ENCODE data around the gene AKAP6.
A peak's percentile ranks its signal among the peaks of the same experiment; 100 is the strongest.

AKAP6 gene

GRCh38 chr14:32443890-32444661 lies 115.0 kb downstream of the AKAP6 start:
- H3K27ac ChIP-seq = no peak overlapping the region
- no peak for TF ChIP-seq ZFX (IDR thresholded peaks at IDR 0.05)
- TF ChIP-seq, protein P1, sequence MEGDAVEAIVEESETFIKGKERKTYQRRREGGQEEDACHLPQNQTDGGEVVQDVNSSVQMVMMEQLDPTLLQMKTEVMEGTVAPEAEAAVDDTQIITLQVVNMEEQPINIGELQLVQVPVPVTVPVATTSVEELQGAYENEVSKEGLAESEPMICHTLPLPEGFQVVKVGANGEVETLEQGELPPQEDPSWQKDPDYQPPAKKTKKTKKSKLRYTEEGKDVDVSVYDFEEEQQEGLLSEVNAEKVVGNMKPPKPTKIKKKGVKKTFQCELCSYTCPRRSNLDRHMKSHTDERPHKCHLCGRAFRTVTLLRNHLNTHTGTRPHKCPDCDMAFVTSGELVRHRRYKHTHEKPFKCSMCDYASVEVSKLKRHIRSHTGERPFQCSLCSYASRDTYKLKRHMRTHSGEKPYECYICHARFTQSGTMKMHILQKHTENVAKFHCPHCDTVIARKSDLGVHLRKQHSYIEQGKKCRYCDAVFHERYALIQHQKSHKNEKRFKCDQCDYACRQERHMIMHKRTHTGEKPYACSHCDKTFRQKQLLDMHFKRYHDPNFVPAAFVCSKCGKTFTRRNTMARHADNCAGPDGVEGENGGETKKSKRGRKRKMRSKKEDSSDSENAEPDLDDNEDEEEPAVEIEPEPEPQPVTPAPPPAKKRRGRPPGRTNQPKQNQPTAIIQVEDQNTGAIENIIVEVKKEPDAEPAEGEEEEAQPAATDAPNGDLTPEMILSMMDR (conservative IDR thresholded peaks at IDR 0.05) = no peak

DNA sequence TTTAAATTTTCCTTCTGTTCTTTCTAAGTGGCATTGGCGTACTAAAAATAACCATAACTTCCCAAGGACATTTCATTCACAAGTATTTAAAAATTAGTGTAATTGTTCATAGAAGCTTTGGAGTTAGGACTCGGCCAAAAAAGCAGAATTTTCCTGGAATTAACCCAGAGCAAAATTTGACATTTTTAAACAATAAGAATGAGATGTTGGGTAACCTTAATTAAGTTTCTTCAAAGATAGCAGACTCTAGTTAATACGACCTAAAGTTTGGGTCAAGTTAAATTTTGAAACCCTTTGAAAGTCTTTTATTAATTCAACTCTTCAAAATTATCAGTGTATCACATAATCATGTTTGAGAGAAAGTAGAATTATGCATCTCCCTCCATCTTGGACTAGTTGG lies 118.3 kb downstream of the AKAP6 start:
- no peak overlapping the region for H3K27ac ChIP-seq
- TF ChIP-seq, protein P1 (conservative IDR thresholded peaks at IDR 0.05) = no peak
- TF ChIP-seq ZFX (IDR thresholded peaks at IDR 0.05) = no peak

DNA sequence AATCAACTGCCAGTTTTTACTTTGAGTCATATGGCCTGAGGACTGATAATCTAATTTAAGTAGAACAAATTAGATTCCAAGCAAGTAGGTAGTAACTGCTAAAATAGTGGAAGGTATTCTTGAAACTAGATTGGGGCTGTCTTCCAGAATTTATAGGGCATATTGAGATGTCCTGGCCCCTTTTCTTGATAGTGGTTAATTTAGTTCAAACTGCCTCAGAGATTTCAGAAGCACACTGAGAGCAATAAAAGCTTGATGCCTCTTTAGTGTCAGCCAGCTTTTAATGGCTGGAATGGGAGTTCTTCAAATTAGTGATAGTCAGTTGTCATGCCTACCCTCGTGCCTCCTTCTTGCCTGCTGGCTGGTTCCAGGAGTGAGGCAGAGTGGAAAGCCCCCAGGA lies 120.5 kb downstream of the AKAP6 start:
- peak overlapping the region; percentile 41; the same call in 1 of the 2 replicates for H3K27ac ChIP-seq
- TF ChIP-seq, protein P1 (conservative IDR thresholded peaks at IDR 0.05) = no peak
- no peak for TF ChIP-seq ZFX (IDR thresholded peaks at IDR 0.05)

- H3K27ac ChIP-seq = no peak overlapping the region
- no peak for TF ChIP-seq ZFX (IDR thresholded peaks at IDR 0.05)
- TF ChIP-seq, protein P1 (conservative IDR thresholded peaks at IDR 0.05) = no peak
These were observed 122.0 kb downstream of the AKAP6 start for GRCh38 chr14:32450919-32451675.

DNA sequence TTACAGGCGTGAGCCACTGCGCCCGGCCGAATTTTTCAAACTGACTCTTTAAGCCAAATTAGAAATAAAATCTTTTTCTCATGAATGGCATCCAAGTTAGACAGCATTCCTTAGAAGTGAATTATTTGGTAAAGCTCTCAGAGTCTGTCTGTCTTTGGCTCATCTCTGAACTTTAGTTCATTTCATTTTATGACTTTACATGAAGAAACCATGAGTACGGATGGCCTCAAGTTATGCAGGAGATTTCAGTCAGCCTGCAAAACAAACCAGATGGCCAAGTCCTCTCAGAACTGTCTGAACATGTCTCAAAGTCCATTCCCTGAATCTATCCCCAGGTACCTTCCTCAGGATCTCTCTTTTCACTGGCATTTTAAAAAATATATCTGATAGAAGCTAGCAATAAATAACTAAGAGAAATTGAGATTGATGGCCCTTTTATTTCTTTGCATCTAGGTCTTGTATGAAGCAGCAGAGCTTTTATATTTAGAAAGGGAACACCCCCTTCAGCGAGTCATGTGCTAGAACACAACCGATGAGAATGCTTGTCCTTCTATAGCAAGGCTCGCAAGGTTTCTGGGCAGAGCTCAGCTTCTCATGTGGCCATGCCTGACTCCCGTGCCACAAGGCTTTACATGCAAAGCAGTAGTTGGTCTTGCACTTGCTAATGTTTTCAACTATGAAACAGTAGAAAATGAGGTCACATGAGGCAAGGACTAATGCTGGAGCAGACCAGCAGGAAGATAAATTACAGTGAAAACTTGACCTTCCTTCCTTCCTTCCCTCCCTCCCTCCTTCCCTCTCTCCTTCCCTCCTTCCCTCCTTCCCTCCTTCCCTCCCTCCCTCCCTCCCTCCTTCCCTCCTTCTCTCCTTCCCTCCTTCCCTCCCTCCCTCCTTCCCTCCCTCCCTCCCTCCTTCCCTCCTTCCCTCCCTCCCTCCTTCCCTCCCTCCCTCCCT lies 125.0 kb downstream of the AKAP6 start:
- TF ChIP-seq, protein P1 (conservative IDR thresholded peaks at IDR 0.05) = no peak
- no peak for TF ChIP-seq ZFX (IDR thresholded peaks at IDR 0.05)
- H3K27ac ChIP-seq = no peak overlapping the region

- TF ChIP-seq, protein P1 (conservative IDR thresholded peaks at IDR 0.05) = no peak
- no peak for TF ChIP-seq ZFX (IDR thresholded peaks at IDR 0.05)
- no peak overlapping the region for H3K27ac ChIP-seq
These were observed 128.3 kb downstream of the AKAP6 start for GRCh38 chr14:32457213-32457920.
